Liver (tissue), 9 donors: ENCODE measurements around the gene MAPK8. TPM values are rescaled to one million over a fixed set of nuclear protein-coding genes. Genes with fewer than 3 reads are reported as not detected.

Experiments used
- DNase-seq: peaks from one replicate; pipeline ENCODE4 v3.0.0-alpha.2; 2017; ENCODE audit warnings: low spot score
- H3K27ac ChIP-seq, 2 donors: one replicate each; pipeline ENCODE4 v1.7.0; 2013; ENCODE audit warnings: inconsistent platforms in 2 of 2, low read length in 2 of 2, control low read depth in 1 of 2, low read depth in 1 of 2, mild to moderate bottlenecking in 1 of 2
- H3K27me3 ChIP-seq, 4 donors: one replicate each; pipeline versions ENCODE4 v1.6.1 to v1.7.0; 2013; ENCODE audit warnings: low read length in 3 of 4, inconsistent platforms in 1 of 4, mild to moderate bottlenecking in 1 of 4, moderate library complexity in 1 of 4; ENCODE audit not compliant: control insufficient read depth in 4 of 4, insufficient read depth in 4 of 4
- H3K36me3 ChIP-seq, 4 donors: one replicate each; pipeline versions ENCODE4 v1.6.1 to v1.7.0; 2013; ENCODE audit warnings: low read length in 3 of 4, mild to moderate bottlenecking in 3 of 4, low read depth in 1 of 4, moderate library complexity in 1 of 4; ENCODE audit not compliant: control insufficient read depth in 4 of 4, insufficient read depth in 3 of 4
- H3K4me1 ChIP-seq, 4 donors: one replicate each; pipeline versions ENCODE4 v1.6.1 to v1.7.0; 2013; ENCODE audit warnings: low read length in 3 of 4, mild to moderate bottlenecking in 3 of 4, moderate library complexity in 1 of 4; ENCODE audit not compliant: control insufficient read depth in 4 of 4, insufficient read depth in 4 of 4
- H3K4me3 ChIP-seq, 3 donors: one replicate each; pipeline versions ENCODE4 v1.6.1 to v1.7.0; 2013; ENCODE audit warnings: low read length in 3 of 3, control low read depth in 1 of 3, low read depth in 1 of 3, mild to moderate bottlenecking in 1 of 3
- H3K9ac ChIP-seq, 2 donors: one replicate each; pipeline ENCODE4 v1.7.0; 2013; ENCODE audit warnings: low read length in 2 of 2, mild to moderate bottlenecking in 2 of 2, moderate library complexity in 2 of 2, control low read depth in 1 of 2, low read depth in 1 of 2
- H3K9me3 ChIP-seq, 4 donors: one replicate each; pipeline versions ENCODE4 v1.6.1 to v1.7.0; 2013; ENCODE audit warnings: low read length in 3 of 4; ENCODE audit not compliant: control insufficient read depth in 4 of 4
- ATF3 ChIP-seq: IDR thresholded peaks from 2 replicates; pipeline ENCODE4 v1.6.1; 2016; ENCODE audit warnings: antibody characterized with exemption
- CTCF ChIP-seq: fragments of 150-350 bp; IDR thresholded peaks from 2 replicates; pipeline ENCODE4 v1.5.1; 2017; ENCODE audit warnings: improper control_type of control experiment, low read depth, low read length; ENCODE audit not compliant: missing input control
- EGR1 ChIP-seq, 2 donors: IDR thresholded peaks; 2 replicates each; pipeline ENCODE4 v1.6.1; 2016 to 2018; ENCODE audit warnings: antibody characterized with exemption in 2 of 2, low read depth in 2 of 2
- FOXA1 ChIP-seq: IDR thresholded peaks from 2 replicates; pipeline ENCODE4 v1.6.1; 2016; ENCODE audit warnings: antibody characterized with exemption
- FOXA2 ChIP-seq: IDR thresholded peaks from 2 replicates; pipeline ENCODE4 v1.6.1; 2016; ENCODE audit warnings: antibody characterized with exemption
- GABPA ChIP-seq, 2 donors: IDR thresholded peaks in 1 of 2; conservative IDR thresholded peaks in 1 of 2; 2 replicates each; pipeline ENCODE4 v1.6.1; 2016; ENCODE audit warnings: antibody characterized with exemption in 2 of 2, mild to moderate bottlenecking in 1 of 2, moderate library complexity in 1 of 2
- HNF4A ChIP-seq, 2 donors: conservative IDR thresholded peaks; 2 replicates each; pipeline ENCODE4 v1.6.1; 2016; ENCODE audit warnings: antibody characterized with exemption in 2 of 2, mild to moderate bottlenecking in 2 of 2
- HNF4G ChIP-seq: IDR thresholded peaks from 2 replicates; pipeline ENCODE4 v1.6.1; 2016; ENCODE audit warnings: antibody characterized with exemption
- JUND ChIP-seq, 2 donors: IDR thresholded peaks; 2 replicates each; pipeline ENCODE4 v1.6.1; 2016; ENCODE audit warnings: antibody characterized with exemption in 2 of 2
- MAX ChIP-seq: IDR thresholded peaks from 2 replicates; pipeline ENCODE4 v1.6.1; 2016; ENCODE audit warnings: antibody characterized with exemption
- NR2F2 ChIP-seq: IDR thresholded peaks from 2 replicates; pipeline ENCODE4 v1.6.1; 2016; ENCODE audit warnings: antibody characterized with exemption
- RAD21 ChIP-seq, 2 donors: IDR thresholded peaks; 2 replicates each; pipeline ENCODE4 v1.6.1; 2016; ENCODE audit warnings: antibody characterized with exemption in 2 of 2, mild to moderate bottlenecking in 2 of 2
- REST ChIP-seq: IDR thresholded peaks from 2 replicates; pipeline ENCODE4 v1.6.1; 2016; ENCODE audit warnings: antibody characterized with exemption, mild to moderate bottlenecking
- SP1 ChIP-seq: IDR thresholded peaks from 2 replicates; pipeline ENCODE4 v1.6.1; 2018; ENCODE audit warnings: antibody characterized with exemption, mild to moderate bottlenecking
- TAF1 ChIP-seq: conservative IDR thresholded peaks from 2 replicates; pipeline ENCODE4 v1.6.1; 2016; ENCODE audit warnings: antibody characterized with exemption, mild to moderate bottlenecking
- YY1 ChIP-seq: IDR thresholded peaks from 2 replicates; pipeline ENCODE4 v1.6.1; 2016; ENCODE audit warnings: antibody characterized with exemption, mild to moderate bottlenecking
- ZBTB33 ChIP-seq: IDR thresholded peaks from 2 replicates; pipeline ENCODE4 v1.6.1; 2016; ENCODE audit warnings: antibody characterized with exemption
- WGBS: extraction: QIAGEN DNeasy Blood & Tissue Kit; methylation state at CpG from one replicate; pipeline ENCODE4 v1.1.7; 2013; 5-methylcytosine and 5-hydroxymethylcytosine counted together
- polyA plus RNA-seq, 2 donors: library from polyadenylated mRNA; stranded (reverse) in 1 of 2; unstranded in 1 of 2; fragments of 200-250 nt in 1 of 2; fragments of >200 nt in 1 of 2; fragmentation: Nextera tagmentation in 1 of 2; extraction: Ambion mirVana in 1 of 2; gene quantifications; one replicate each; pipeline versions ENCODE4 v1.2.1 to v1.2.3, GENCODE V29; 2013 to 2015
- total RNA-seq, 2 donors: library from RNA; depleted of rRNA; stranded (reverse); fragments of >200 nt; gene quantifications; one replicate each; pipeline ENCODE4 v1.2.3, GENCODE V29; 2014
- donor health status: healthy.
- donor health status: healthy.
- donor health status: healthy.
- donor health status: healthy.
- donor health status: healthy.

Gene MAPK8
- total and polyA plus RNA-seq, 4 donors = 14.9 to 51.6 (median 24.8) TPM

GRCh38 chr10:48414778-48415177, 108.3 kb downstream of the MAPK8 start:
- WGBS = 99% methylated on average over 1 of the region's 1 CpG
- no peak overlapping the region for H3K27ac ChIP-seq
- no peaks in the 10 kb centered on the region for H3K27me3 ChIP-seq
- peaks cover 0 to 6% (median 1%) of the 10 kb centered on the region in 4 donors for H3K9me3 ChIP-seq
- H3K4me3 ChIP-seq = no peak overlapping the region
- DNase-seq = no peak
- peaks cover 0 to 15% (median 14%) of the 10 kb centered on the region in 4 donors for H3K36me3 ChIP-seq
- no peak overlapping the region for H3K9ac ChIP-seq
- TF ChIP-seq HNF4A (conservative IDR thresholded peaks at IDR 0.05) = no peak
- no peak for TF ChIP-seq ATF3
- no peak for TF ChIP-seq FOXA2
- TF ChIP-seq CTCF = no peak
- no peak for TF ChIP-seq RAD21 (IDR thresholded peaks at IDR 0.05)
- no peak for TF ChIP-seq FOXA1
- TF ChIP-seq MAX = no peak
- no peak for TF ChIP-seq YY1
- no peak for TF ChIP-seq SP1
- TF ChIP-seq GABPA (IDR thresholded peaks at IDR 0.05 in 1 of 2, conservative IDR thresholded peaks at IDR 0.05 in 1 of 2) = no peak
- no peak for TF ChIP-seq EGR1 (IDR thresholded peaks at IDR 0.05; ENCODE audit: low read depth in 2 of 2)
- no peak for TF ChIP-seq ZBTB33
- H3K4me1 ChIP-seq = peaks cover 0 to 2% (median 0%) of the 10 kb centered on the region in 4 donors

- WGBS = 91% methylated on average over 2 of the region's 2 CpGs
These were observed 110.2 kb downstream of the MAPK8 start for GRCh38 chr10:48416584-48417232.

GRCh38 chr10:48417374-48417773, 110.9 kb downstream of the MAPK8 start:
- WGBS = 95% methylated on average over 1 of the region's 1 CpG
- TF ChIP-seq NR2F2 = no peak
- no peak for TF ChIP-seq YY1
- no peak for TF ChIP-seq EGR1 (IDR thresholded peaks at IDR 0.05; ENCODE audit: low read depth in 2 of 2)
- TF ChIP-seq JUND (IDR thresholded peaks at IDR 0.05) = no peak
- no peak for TF ChIP-seq FOXA2
- no peak for TF ChIP-seq HNF4A (conservative IDR thresholded peaks at IDR 0.05)
- no peak for TF ChIP-seq ZBTB33
- TF ChIP-seq TAF1 = no peak
- TF ChIP-seq REST = no peak
- TF ChIP-seq HNF4G = no peak
- no peak for TF ChIP-seq MAX

More at GRCh38 chr10:48416584-48417232, 110.2 kb downstream of the MAPK8 start:
- peaks cover 0 to 2% (median 0%) of the 10 kb centered on the region in 4 donors for H3K4me1 ChIP-seq
- H3K36me3 ChIP-seq = peaks cover 0 to 9% (median 6%) of the 10 kb centered on the region in 4 donors
- no peak for DNase-seq
- no peaks in the 10 kb centered on the region for H3K27me3 ChIP-seq
- no peak overlapping the region for H3K9ac ChIP-seq
- TF ChIP-seq RAD21 (IDR thresholded peaks at IDR 0.05) (peak in 1 of 2 donors; percentile 15), HNF4A (conservative IDR thresholded peaks at IDR 0.05) (no peak)
- H3K9me3 ChIP-seq = peaks cover 0 to 6% (median 1%) of the 10 kb centered on the region in 4 donors
- H3K27ac ChIP-seq = no peak overlapping the region
- H3K4me3 ChIP-seq = no peak overlapping the region

More at GRCh38 chr10:48417374-48417773, 110.9 kb downstream of the MAPK8 start:
- Histone ChIP-seq H3K36me3 (peaks cover 0 to 4% (median 4%) of the 10 kb centered on the region in 4 donors), H3K4me1 (peaks cover 0 to 2% (median 0%) of the 10 kb centered on the region in 4 donors), H3K9me3 (peaks cover 0 to 1% (median 0%) of the 10 kb centered on the region in 4 donors), H3K27me3 (no peaks in the 10 kb centered on the region), H3K27ac (no peak overlapping the region), H3K4me3 (no peak overlapping the region), H3K9ac (no peak overlapping the region)
- no peak for DNase-seq
